HepG2 (cell line): ENCODE results near the gene MYORG. TPM values are rescaled to one million over a fixed set of nuclear protein-coding genes. Genes with fewer than 3 reads are reported as not detected.

Experiments used
- ATAC-seq: fragments of 200-7000 bp; cut with Tn5 transposase; 3 replicates; pipeline ENCODE4 v1.9.1; 2020; ENCODE audit warnings: mild to moderate bottlenecking, moderate library complexity
- BruUV-seq: library from RNA; stranded (reverse); fragments of 400-500 nt; replicated peaks from 2 replicates; lab custom pipeline; 2021; lab: Mats Ljungman, UMichigan
- CTCF ChIA-PET: fragments of 300-600 bp; formaldehyde crosslinking; extraction: SDS; loops from one replicate; lab custom pipeline; 2021; ENCODE audit warnings: low total read pairs, inconsistent platforms, low intra/inter-chr PET ratio; lab: Yijun Ruan, JAX
- POLR2A ChIA-PET: fragments of 350-600 bp; sonication (Branson Sonifier 250); formaldehyde crosslinking; loops from one replicate; lab custom pipeline; 2020; ENCODE audit warnings: antibody characterized with exemption, inconsistent platforms; lab: Yijun Ruan, JAX
- DNase-seq: peaks from one replicate; pipeline ENCODE4 v3.0.0-alpha.2; 2015; ENCODE audit warnings: low spot score
- FAIRE-seq: peaks from 3 replicates; lab custom pipeline; 2011; peaks lifted over from hg19 to GRCh38; lab: Jason Lieb, UNC
- H2AFZ ChIP-seq: one replicate; pipeline ENCODE4 v1.6.1; 2011; ENCODE audit warnings: low read length, inconsistent platforms
- H3K27ac ChIP-seq: fragments of 300-600 bp; 3 replicates; pipeline ENCODE4 v1.8.0; 2011; ENCODE audit warnings: mixed run types, mild to moderate bottlenecking, mixed read lengths, low read length, inconsistent platforms; ENCODE audit not compliant: insufficient read depth; ENCODE audit errors: extremely low read length
- H3K27me3 ChIP-seq, 2 experiments: fragments of 200-600 bp in 1 of 2; 2 replicates in 1 of 2; 3 replicates in 1 of 2; pipeline versions ENCODE4 v1.6.0 to v1.8.0; 2011; ENCODE audit warnings: low read length in 2 of 2, mild to moderate bottlenecking in 2 of 2, moderate library complexity in 2 of 2, inconsistent platforms in 1 of 2; ENCODE audit not compliant: insufficient read depth in 2 of 2, control insufficient read depth in 1 of 2
- H3K36me3 ChIP-seq, 2 experiments: fragments of 200-600 bp in 1 of 2; replicated peaks in 1 of 2; 2 replicates in 1 of 2; 3 replicates in 1 of 2; pipeline versions ENCODE4 v1.5.1 to v1.8.0; 2011; ENCODE audit warnings: low read length in 2 of 2, inconsistent platforms in 1 of 2; ENCODE audit not compliant: insufficient read depth in 2 of 2, control insufficient read depth in 1 of 2
- H3K4me1 ChIP-seq: 2 replicates; pipeline ENCODE4 v1.5.1; 2012; ENCODE audit warnings: low read length, inconsistent platforms; ENCODE audit not compliant: insufficient read depth
- H3K4me2 ChIP-seq: 2 replicates; pipeline ENCODE4 v1.6.0; 2011; ENCODE audit warnings: low read depth, low read length, inconsistent platforms
- H3K4me3 ChIP-seq, 3 experiments: fragments of 200-600 bp in 1 of 3; sonication (generic), shearing (Covaris generic) in 1 of 3; replicated peaks in 1 of 3; 2 replicates each; pipeline ENCODE4 v1.5.1; 2011 to 2016; ENCODE audit warnings: low read length in 3 of 3, inconsistent platforms in 2 of 3, low read depth in 2 of 3, mild to moderate bottlenecking in 2 of 3, control low read depth in 1 of 3, mixed read lengths in 1 of 3; ENCODE audit not compliant: insufficient read depth in 1 of 3
- H3K79me2 ChIP-seq: one replicate; pipeline ENCODE4 v1.6.1; 2011; ENCODE audit warnings: low read length, inconsistent platforms; ENCODE audit not compliant: insufficient read depth
- H3K9ac ChIP-seq: 2 replicates; pipeline ENCODE4 v1.6.0; 2011; ENCODE audit warnings: mild to moderate bottlenecking, low read depth, low read length, inconsistent platforms; ENCODE audit not compliant: insufficient read depth
- H3K9me3 ChIP-seq: 2 replicates; pipeline ENCODE4 v1.5.1; 2012; ENCODE audit warnings: mild to moderate bottlenecking, low read length
- H4K20me1 ChIP-seq: 2 replicates; pipeline ENCODE4 v1.6.0; 2011; ENCODE audit warnings: inconsistent platforms, mild to moderate bottlenecking, low read length, moderate library complexity; ENCODE audit not compliant: insufficient read depth
- CREM ChIP-seq, 2 experiments: sonication (generic) in 1 of 2; formaldehyde crosslinking in 1 of 2; IDR thresholded peaks; 2 replicates each; pipeline versions ENCODE4 v1.4.0 to v1.6.1; 2016 to 2020; ENCODE audit warnings: antibody characterized with exemption in 1 of 2, mild to moderate bottlenecking in 1 of 2, missing genetic modification reagents in 1 of 2
- HHEX ChIP-seq: IDR thresholded peaks from 2 replicates; pipeline ENCODE4 v1.6.1; 2016; ENCODE audit warnings: control low read depth
- HOXA3 ChIP-seq: sonication (generic); formaldehyde crosslinking; IDR thresholded peaks from 2 replicates; pipeline ENCODE4 v1.5.0; 2020; ENCODE audit warnings: missing genetic modification reagents
- KAT7 ChIP-seq: IDR thresholded peaks from 2 replicates; pipeline ENCODE4 v1.6.1; 2018; ENCODE audit warnings: borderline replicate concordance, missing compliant biosample characterization
- NR2C2 ChIP-seq: sonication (generic); formaldehyde crosslinking; IDR thresholded peaks from 2 replicates; pipeline ENCODE4 v1.4.0; 2020; ENCODE audit warnings: missing genetic modification reagents, mild to moderate bottlenecking, moderate library complexity, borderline replicate concordance
- ZNF550 ChIP-seq: sonication (generic); formaldehyde crosslinking; IDR thresholded peaks from 2 replicates; pipeline ENCODE4 v1.4.0; 2020; ENCODE audit warnings: mild to moderate bottlenecking, missing genetic modification reagents, borderline replicate concordance
- ZNF567 ChIP-seq: sonication (generic); formaldehyde crosslinking; IDR thresholded peaks from 2 replicates; pipeline ENCODE4 v1.8.1; 2023; ENCODE audit warnings: mild to moderate bottlenecking, missing genetic modification reagents, borderline replicate concordance
- WGBS: methylation state at CpG from one replicate; pipeline ENCODE4 v1.1.6; 2017; ENCODE audit warnings: low lambda C conversion rate; 5-methylcytosine and 5-hydroxymethylcytosine counted together
- in situ Hi-C: cut with HindIII; loops from 2 replicates; pipeline ENCODE4 v1.10.0; 2017; ENCODE audit warnings: low pct_unique_long_range_greater_than_20kb; ENCODE audit not compliant: extremely low pct_ligation_motif_present
- intact Hi-C: fragments of 100-400 bp; cut with micrococcal nuclease; formaldehyde crosslinking; loops from one replicate; pipeline ENCODE4 v1.10.0; 2022; ENCODE audit not compliant: unreplicated experiment
- polyA plus RNA-seq, 8 experiments: library from polyadenylated mRNA; depleted of rRNA in 3 of 8; stranded (reverse) in 7 of 8; unstranded in 1 of 8; fragments of >200 nt; fragmentation: Illumina TruSeq in 4 of 8; extraction: Trizol in 4 of 8; gene quantifications; 2 replicates each; pipeline versions ENCODE4 v1.2.1 to v1.2.3, GENCODE V29; 2011 to 2016; ENCODE audit warnings: low read depth in 4 of 8, missing spikeins in 1 of 8, mixed read lengths in 1 of 8; ENCODE audit not compliant: insufficient read depth in 1 of 8
- total RNA-seq, 5 experiments: library from RNA; depleted of rRNA; stranded (reverse); fragments of >200 nt; fragmentation: Illumina TruSeq; extraction: Trizol; gene quantifications; 2 replicates each; pipeline ENCODE4 v1.2.3, GENCODE V29; 2016; ENCODE audit warnings: low read depth in 1 of 5
- TF ChIP-seq, protein P1 (sequence below): sonication (generic); formaldehyde crosslinking; IDR thresholded peaks from 2 replicates; pipeline ENCODE4 v1.5.0; 2020; ENCODE audit warnings: mild to moderate bottlenecking, missing genetic modification reagents
- TF ChIP-seq, protein P2 (sequence below): sonication (generic); formaldehyde crosslinking; IDR thresholded peaks from 2 replicates; pipeline ENCODE4 v1.5.1; 2020; ENCODE audit warnings: mild to moderate bottlenecking, missing genetic modification reagents
- TF ChIP-seq, protein P3 (sequence below), 2 experiments: fragments of 450-650 bp in 1 of 2; sonication (generic) in 1 of 2; formaldehyde crosslinking in 1 of 2; IDR thresholded peaks; 2 replicates each; pipeline versions ENCODE4 v1.6.1 to v1.8.0; 2016 to 2022; ENCODE audit warnings: antibody characterized with exemption in 1 of 2, mild to moderate bottlenecking in 1 of 2, missing genetic modification reagents in 1 of 2

The MYORG gene
- total and polyA plus RNA-seq, 2 of the 13 experiments (the other 11 are each of a cell fraction or from before 2014, with no cell fraction given): 11.1 to 22.4 TPM

DNA sequence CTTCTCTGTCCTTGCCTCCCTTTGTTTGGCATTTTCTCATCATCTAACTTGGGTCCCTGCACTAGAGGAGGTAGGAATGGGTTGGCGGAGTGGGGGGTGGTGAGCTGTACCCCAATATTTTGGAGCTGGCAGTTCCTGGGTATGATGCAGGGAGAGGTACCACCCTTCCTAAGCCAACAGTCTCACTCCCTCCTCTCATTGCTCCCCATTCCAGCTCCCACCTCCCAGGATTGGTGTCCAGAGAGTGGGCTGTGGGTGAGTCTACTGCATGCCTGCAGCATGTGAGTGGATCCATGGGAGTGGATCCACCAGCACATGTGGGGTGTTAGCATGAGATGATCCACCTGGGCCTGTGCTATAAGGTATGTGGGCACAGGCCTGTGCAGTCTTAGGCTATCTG is 22.2 kb upstream of the MYORG start:
- H3K4me3 ChIP-seq: no peak overlapping the region
- no TSS peak for BruUV-seq
- no peaks in the 10 kb centered on the region for H4K20me1 ChIP-seq
- WGBS: 100% methylated on average over 1 of the region's 1 CpG
- no peak for DNase-seq
- H3K27ac ChIP-seq: no peak overlapping the region
- no peak for FAIRE-seq
- no peaks in the 10 kb centered on the region for H3K9me3 ChIP-seq
- intact Hi-C loops: no loop called here
- ChIA-PET CTCF (no interaction called here), POLR2A (no interaction called here)
- H3K9ac ChIP-seq: no peak overlapping the region
- ATAC-seq: no peak
- H3K4me2 ChIP-seq: no peak overlapping the region
- H3K36me3 ChIP-seq: no peaks in the 10 kb centered on the region; a peak in 1 of 5 replicates
- no peak overlapping the region for H2AFZ ChIP-seq
- in situ Hi-C loops: no loop called here
- no peaks in the 10 kb centered on the region for H3K4me1 ChIP-seq
- H3K79me2 ChIP-seq: no peaks in the 10 kb centered on the region
- H3K27me3 ChIP-seq: no peaks in the 10 kb centered on the region
- TF ChIP-seq NR2C2 (CRISPR knock-in tag): no peak
- no peak for TF ChIP-seq HHEX
- no peak for TF ChIP-seq ZNF567 (CRISPR knock-in tag)
- no peak for TF ChIP-seq CREM (IDR thresholded peaks at IDR 0.05)
- TF ChIP-seq CREM (CRISPR knock-in tag; IDR thresholded peaks at IDR 0.05): no peak
- TF ChIP-seq KAT7 (CRISPR knock-in tag): no peak
- TF ChIP-seq, protein P1, sequence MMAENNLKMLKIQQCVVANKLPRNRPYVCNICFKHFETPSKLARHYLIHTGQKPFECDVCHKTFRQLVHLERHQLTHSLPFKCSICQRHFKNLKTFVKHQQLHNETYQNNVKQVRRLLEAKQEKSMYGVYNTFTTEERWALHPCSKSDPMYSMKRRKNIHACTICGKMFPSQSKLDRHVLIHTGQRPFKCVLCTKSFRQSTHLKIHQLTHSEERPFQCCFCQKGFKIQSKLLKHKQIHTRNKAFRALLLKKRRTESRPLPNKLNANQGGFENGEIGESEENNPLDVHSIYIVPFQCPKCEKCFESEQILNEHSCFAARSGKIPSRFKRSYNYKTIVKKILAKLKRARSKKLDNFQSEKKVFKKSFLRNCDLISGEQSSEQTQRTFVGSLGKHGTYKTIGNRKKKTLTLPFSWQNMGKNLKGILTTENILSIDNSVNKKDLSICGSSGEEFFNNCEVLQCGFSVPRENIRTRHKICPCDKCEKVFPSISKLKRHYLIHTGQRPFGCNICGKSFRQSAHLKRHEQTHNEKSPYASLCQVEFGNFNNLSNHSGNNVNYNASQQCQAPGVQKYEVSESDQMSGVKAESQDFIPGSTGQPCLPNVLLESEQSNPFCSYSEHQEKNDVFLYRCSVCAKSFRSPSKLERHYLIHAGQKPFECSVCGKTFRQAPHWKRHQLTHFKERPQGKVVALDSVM: no peak
- TF ChIP-seq, protein P2, sequence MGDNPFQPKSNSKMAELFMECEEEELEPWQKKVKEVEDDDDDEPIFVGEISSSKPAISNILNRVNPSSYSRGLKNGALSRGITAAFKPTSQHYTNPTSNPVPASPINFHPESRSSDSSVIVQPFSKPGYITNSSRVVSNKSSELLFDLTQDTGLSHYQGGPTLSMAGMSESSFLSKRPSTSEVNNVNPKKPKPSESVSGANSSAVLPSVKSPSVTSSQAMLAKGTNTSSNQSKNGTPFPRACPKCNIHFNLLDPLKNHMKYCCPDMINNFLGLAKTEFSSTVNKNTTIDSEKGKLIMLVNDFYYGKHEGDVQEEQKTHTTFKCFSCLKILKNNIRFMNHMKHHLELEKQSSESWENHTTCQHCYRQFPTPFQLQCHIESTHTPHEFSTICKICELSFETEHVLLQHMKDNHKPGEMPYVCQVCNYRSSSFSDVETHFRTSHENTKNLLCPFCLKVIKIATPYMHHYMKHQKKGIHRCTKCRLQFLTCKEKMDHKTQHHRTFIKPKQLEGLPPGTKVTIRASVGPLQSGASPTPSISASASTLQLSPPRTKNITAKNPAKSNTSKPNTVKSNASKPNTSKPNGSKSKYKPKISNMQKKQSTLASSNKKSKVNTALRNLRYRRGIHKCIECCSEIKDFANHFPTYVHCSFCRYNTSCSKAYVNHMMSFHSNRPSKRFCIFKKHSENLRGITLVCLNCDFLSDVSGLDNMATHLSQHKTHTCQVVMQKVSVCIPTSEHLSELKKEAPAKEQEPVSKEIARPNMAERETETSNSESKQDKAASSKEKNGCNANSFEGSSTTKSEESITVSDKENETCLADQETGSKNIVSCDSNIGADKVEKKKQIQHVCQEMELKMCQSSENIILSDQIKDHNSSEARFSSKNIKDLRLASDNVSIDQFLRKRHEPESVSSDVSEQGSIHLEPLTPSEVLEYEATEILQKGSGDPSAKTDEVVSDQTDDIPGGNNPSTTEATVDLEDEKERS (CRISPR knock-in tag): no peak
- TF ChIP-seq, protein P3, sequence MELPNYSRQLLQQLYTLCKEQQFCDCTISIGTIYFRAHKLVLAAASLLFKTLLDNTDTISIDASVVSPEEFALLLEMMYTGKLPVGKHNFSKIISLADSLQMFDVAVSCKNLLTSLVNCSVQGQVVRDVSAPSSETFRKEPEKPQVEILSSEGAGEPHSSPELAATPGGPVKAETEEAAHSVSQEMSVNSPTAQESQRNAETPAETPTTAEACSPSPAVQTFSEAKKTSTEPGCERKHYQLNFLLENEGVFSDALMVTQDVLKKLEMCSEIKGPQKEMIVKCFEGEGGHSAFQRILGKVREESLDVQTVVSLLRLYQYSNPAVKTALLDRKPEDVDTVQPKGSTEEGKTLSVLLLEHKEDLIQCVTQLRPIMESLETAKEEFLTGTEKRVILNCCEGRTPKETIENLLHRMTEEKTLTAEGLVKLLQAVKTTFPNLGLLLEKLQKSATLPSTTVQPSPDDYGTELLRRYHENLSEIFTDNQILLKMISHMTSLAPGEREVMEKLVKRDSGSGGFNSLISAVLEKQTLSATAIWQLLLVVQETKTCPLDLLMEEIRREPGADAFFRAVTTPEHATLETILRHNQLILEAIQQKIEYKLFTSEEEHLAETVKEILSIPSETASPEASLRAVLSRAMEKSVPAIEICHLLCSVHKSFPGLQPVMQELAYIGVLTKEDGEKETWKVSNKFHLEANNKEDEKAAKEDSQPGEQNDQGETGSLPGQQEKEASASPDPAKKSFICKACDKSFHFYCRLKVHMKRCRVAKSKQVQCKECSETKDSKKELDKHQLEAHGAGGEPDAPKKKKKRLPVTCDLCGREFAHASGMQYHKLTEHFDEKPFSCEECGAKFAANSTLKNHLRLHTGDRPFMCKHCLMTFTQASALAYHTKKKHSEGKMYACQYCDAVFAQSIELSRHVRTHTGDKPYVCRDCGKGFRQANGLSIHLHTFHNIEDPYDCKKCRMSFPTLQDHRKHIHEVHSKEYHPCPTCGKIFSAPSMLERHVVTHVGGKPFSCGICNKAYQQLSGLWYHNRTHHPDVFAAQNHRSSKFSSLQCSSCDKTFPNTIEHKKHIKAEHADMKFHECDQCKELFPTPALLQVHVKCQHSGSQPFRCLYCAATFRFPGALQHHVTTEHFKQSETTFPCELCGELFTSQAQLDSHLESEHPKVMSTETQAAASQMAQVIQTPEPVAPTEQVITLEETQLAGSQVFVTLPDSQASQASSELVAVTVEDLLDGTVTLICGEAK (IDR thresholded peaks at IDR 0.05): no peak
- TF ChIP-seq, protein P3 (CRISPR knock-in tag; IDR thresholded peaks at IDR 0.05): no peak
- no peak for TF ChIP-seq ZNF550 (CRISPR knock-in tag)
- TF ChIP-seq HOXA3 (CRISPR knock-in tag): no peak
